IMR-90 (cell line): ENCODE results near the gene C11orf54. TPM values are rescaled to one million over a fixed set of nuclear protein-coding genes. Genes with fewer than 3 reads are reported as not detected.

ENCODE experiments used
- ATAC-seq: fragments of 200-7000 bp; cut with Tn5 transposase; 2 replicates; pipeline ENCODE4 v1.9.1; 2020; ENCODE audit warnings: low read depth, mild to moderate bottlenecking, moderate library complexity
- BruUV-seq: library from RNA; stranded (reverse); fragments of 400-500 nt; replicated peaks from 2 replicates; lab custom pipeline; 2021; lab: Mats Ljungman, UMichigan
- CTCF ChIA-PET: fragments of 300-600 bp; formaldehyde crosslinking; extraction: SDS; loops from one replicate; lab custom pipeline; 2021; ENCODE audit warnings: antibody characterized with exemption; lab: Yijun Ruan, JAX
- POLR2A ChIA-PET: fragments of 300-600 bp; sonication (Branson Sonifier 250); formaldehyde crosslinking; loops from one replicate; lab custom pipeline; 2022; ENCODE audit warnings: antibody characterized with exemption; ENCODE audit not compliant: unreplicated experiment; lab: Charles Lee
- DNase-seq: peaks from one replicate; pipeline ENCODE4 v3.0.0; 2013
- H2AFZ ChIP-seq: replicated peaks from 2 replicates; pipeline ENCODE3; 2013; ENCODE audit warnings: low read length, mild to moderate bottlenecking; ENCODE audit not compliant: poor library complexity
- H2AK5ac ChIP-seq: 2 replicates; pipeline ENCODE4 v1.6.1; 2013; ENCODE audit warnings: low read depth, low read length, inconsistent platforms
- H2AK9ac ChIP-seq: replicated peaks from 2 replicates; pipeline ENCODE3; 2013; ENCODE audit warnings: mild to moderate bottlenecking, low read depth, low read length, moderate library complexity; ENCODE audit not compliant: poor library complexity
- H2BK120ac ChIP-seq: 2 replicates; pipeline ENCODE4 v1.6.1; 2013; ENCODE audit warnings: low read depth, low read length, inconsistent platforms
- H2BK15ac ChIP-seq: 3 replicates; pipeline ENCODE4 v1.6.1; 2013; ENCODE audit warnings: low read depth, low read length, inconsistent platforms
- H2BK20ac ChIP-seq: 2 replicates; pipeline ENCODE4 v1.6.1; 2013; ENCODE audit warnings: low read depth, mild to moderate bottlenecking, inconsistent platforms, low read length, moderate library complexity
- H2BK5ac ChIP-seq: 2 replicates; pipeline ENCODE4 v1.6.1; 2013; ENCODE audit warnings: mild to moderate bottlenecking, low read depth, low read length, inconsistent platforms; ENCODE audit not compliant: poor library complexity, severe bottlenecking
- H3K14ac ChIP-seq: replicated peaks from 2 replicates; pipeline ENCODE4 v1.6.1; 2013; ENCODE audit warnings: low read depth, low read length, inconsistent platforms
- H3K18ac ChIP-seq: 2 replicates; pipeline ENCODE4 v1.6.1; 2013; ENCODE audit warnings: low read depth, low read length, control low read depth
- H3K23ac ChIP-seq: 2 replicates; pipeline ENCODE4 v1.6.1; 2013; ENCODE audit warnings: low read depth, low read length, inconsistent platforms
- H3K27ac ChIP-seq: 2 replicates; pipeline ENCODE4 v1.5.1; 2013; ENCODE audit warnings: mild to moderate bottlenecking, control low read depth, low read length; ENCODE audit not compliant: insufficient read depth
- H3K27me3 ChIP-seq: 2 replicates; pipeline ENCODE4 v1.6.1; 2013; ENCODE audit warnings: low read length; ENCODE audit not compliant: control insufficient read depth, insufficient read depth
- H3K36me3 ChIP-seq: 2 replicates; pipeline ENCODE4 v1.6.1; 2013; ENCODE audit warnings: low read length, mixed read lengths; ENCODE audit not compliant: control insufficient read depth, insufficient read depth
- H3K4ac ChIP-seq: 2 replicates; pipeline ENCODE4 v1.6.1; 2013; ENCODE audit warnings: low read depth, low read length, inconsistent platforms
- H3K4me1 ChIP-seq: 2 replicates; pipeline ENCODE4 v1.6.1; 2013; ENCODE audit warnings: low read length, mixed read lengths; ENCODE audit not compliant: control insufficient read depth, insufficient read depth
- H3K4me2 ChIP-seq: 2 replicates; pipeline ENCODE4 v1.6.1; 2013; ENCODE audit warnings: low read depth, mild to moderate bottlenecking, control low read depth, low read length, moderate library complexity
- H3K4me3 ChIP-seq: 2 replicates; pipeline ENCODE4 v1.5.1; 2013; ENCODE audit warnings: low read depth, mild to moderate bottlenecking, control low read depth, low read length, moderate library complexity; ENCODE audit not compliant: insufficient read depth
- H3K56ac ChIP-seq: 2 replicates; pipeline ENCODE4 v1.6.1; 2013; ENCODE audit warnings: low read length, inconsistent platforms; ENCODE audit not compliant: insufficient read depth; ENCODE audit errors: extremely low read depth
- H3K79me1 ChIP-seq, 2 experiments: 2 replicates each; pipeline ENCODE4 v1.6.1; 2013; ENCODE audit warnings: low read length in 2 of 2, inconsistent platforms in 1 of 2, low read depth in 1 of 2
- H3K9ac ChIP-seq: 2 replicates; pipeline ENCODE4 v1.6.1; 2013; ENCODE audit warnings: low read depth, low read length, control low read depth
- H3K9me1 ChIP-seq: 2 replicates; pipeline ENCODE4 v1.6.1; 2013; ENCODE audit warnings: low read length, inconsistent platforms; ENCODE audit not compliant: insufficient read depth
- H3K9me3 ChIP-seq: 2 replicates; pipeline ENCODE4 v1.6.1; 2013; ENCODE audit warnings: low read length; ENCODE audit not compliant: control insufficient read depth, insufficient read depth
- H4K20me1 ChIP-seq: 2 replicates; pipeline ENCODE4 v1.6.1; 2013; ENCODE audit warnings: low read length, inconsistent platforms; ENCODE audit not compliant: insufficient read depth
- H4K5ac ChIP-seq: 2 replicates; pipeline ENCODE4 v1.6.1; 2013; ENCODE audit warnings: mild to moderate bottlenecking, low read depth, low read length, control low read depth
- H4K8ac ChIP-seq, 2 experiments: 2 replicates each; pipeline ENCODE4 v1.6.1; 2013; ENCODE audit warnings: low read depth in 2 of 2, low read length in 2 of 2, control low read depth in 1 of 2, inconsistent platforms in 1 of 2
- H4K91ac ChIP-seq: 2 replicates; pipeline ENCODE4 v1.6.1; 2013; ENCODE audit warnings: low read depth, low read length, inconsistent platforms; ENCODE audit not compliant: insufficient read depth
- BHLHE40 ChIP-seq: fragments of 150-350 bp; IDR thresholded peaks from 2 replicates; pipeline ENCODE4 v1.6.1; 2016; ENCODE audit warnings: mild to moderate bottlenecking, low read depth, low read length
- CEBPB ChIP-seq: IDR thresholded peaks from 2 replicates; pipeline ENCODE4 v1.6.1; 2012; ENCODE audit warnings: low read depth, low read length, improper control_type of control experiment
- CHD1 ChIP-seq: IDR thresholded peaks from 2 replicates; pipeline ENCODE4 v1.6.1; 2012; ENCODE audit warnings: low read depth, low read length, improper control_type of control experiment
- ELK1 ChIP-seq: fragments of 150-350 bp; IDR thresholded peaks from 2 replicates; pipeline ENCODE4 v1.6.1; 2016; ENCODE audit warnings: low read depth, mild to moderate bottlenecking, low read length, moderate library complexity, borderline replicate concordance
- FOS ChIP-seq: fragments of 150-350 bp; IDR thresholded peaks from 2 replicates; pipeline ENCODE4 v1.6.1; 2016; ENCODE audit warnings: low read depth, low read length
- MAFK ChIP-seq: IDR thresholded peaks from 2 replicates; pipeline ENCODE4 v1.6.1; 2012; ENCODE audit warnings: low read depth, low read length, improper control_type of control experiment
- MAZ ChIP-seq: IDR thresholded peaks from 2 replicates; pipeline ENCODE4 v1.6.1; 2012; ENCODE audit warnings: low read depth, mild to moderate bottlenecking, low read length, improper control_type of control experiment, moderate library complexity, borderline replicate concordance
- MXI1 ChIP-seq: IDR thresholded peaks from 2 replicates; pipeline ENCODE4 v1.6.1; 2012; ENCODE audit warnings: low read depth, mild to moderate bottlenecking, low read length, moderate library complexity, borderline replicate concordance
- NFE2L2 ChIP-seq: fragments of 150-350 bp; IDR thresholded peaks from 2 replicates; pipeline ENCODE4 v1.6.1; 2016; ENCODE audit warnings: low read depth, mild to moderate bottlenecking, low read length
- POLR2A ChIP-seq: IDR thresholded peaks from 2 replicates; pipeline ENCODE4 v1.6.1; 2012; ENCODE audit warnings: mild to moderate bottlenecking, low read depth, low read length
- RAD21 ChIP-seq: IDR thresholded peaks from 2 replicates; pipeline ENCODE4 v1.6.1; 2012; ENCODE audit warnings: low read length, improper control_type of control experiment
- RCOR1 ChIP-seq: IDR thresholded peaks from 2 replicates; pipeline ENCODE4 v1.6.1; 2012; ENCODE audit warnings: mild to moderate bottlenecking, low read length, improper control_type of control experiment; ENCODE audit not compliant: insufficient replicate concordance
- SMC3 ChIP-seq: fragments of 150-350 bp; IDR thresholded peaks from 2 replicates; pipeline ENCODE4 v1.6.1; 2016; ENCODE audit warnings: low read depth, mild to moderate bottlenecking, antibody characterized with exemption, low read length, moderate library complexity
- USF2 ChIP-seq: fragments of 150-350 bp; IDR thresholded peaks from 2 replicates; pipeline ENCODE4 v1.6.1; 2017; ENCODE audit warnings: mild to moderate bottlenecking, antibody characterized with exemption, low read length, low read depth
- WGBS, 2 experiments: methylation state at CpG; one replicate each; pipeline versions ENCODE4 v1.1.5 to v1.1.7; 2013; ENCODE audit warnings: missing lambda C conversion rate in 2 of 2; ENCODE audit not compliant: insufficient read length in 1 of 2; ENCODE audit errors: extremely low coverage in 2 of 2; 5-methylcytosine and 5-hydroxymethylcytosine counted together
- dilution Hi-C: fragments of 300-500 bp; cut with HindIII; formaldehyde crosslinking; loops from one replicate; pipeline ENCODE4 v1.14.3; 2018; ENCODE audit warnings: low sequenced_read_pairs; ENCODE audit not compliant: unreplicated experiment
- in situ Hi-C: fragments of 300-500 bp; cut with MboI; formaldehyde crosslinking; loops from 3 replicates; pipeline ENCODE4 v1.14.3; 2019; ENCODE audit warnings: low sequenced_read_pairs, inconsistent platforms, mixed read lengths
- intact Hi-C: fragments of 100-400 bp; cut with micrococcal nuclease; formaldehyde crosslinking; loops from 2 replicates; pipeline ENCODE4 v1.10.0; 2022
- polyA plus RNA-seq, 3 experiments: library from polyadenylated mRNA; depleted of rRNA; stranded (reverse); fragments of >200 nt; gene quantifications; 2 replicates each; pipeline ENCODE4 v1.2.3, GENCODE V29; 2012; ENCODE audit warnings: low replicate concordance in 1 of 3
- total RNA-seq: library from RNA; depleted of rRNA; stranded (reverse); fragments of >200 nt; gene quantifications from 2 replicates; pipeline ENCODE4 v1.2.3, GENCODE V29; 2012

C11orf54 gene
- total and polyA plus RNA-seq, 2 of the 4 experiments (the other 2 are of a cell fraction) = 13.7 to 16.0 TPM

- Histone ChIP-seq H4K5ac (no peak overlapping the region), H2AK5ac (no peak overlapping the region), H2BK20ac (no peak overlapping the region), H3K14ac (no peak overlapping the region), H3K4me2 (no peak overlapping the region), H2AFZ (no peak overlapping the region), H2AK9ac (no peak overlapping the region), H2BK5ac (no peak overlapping the region), H3K4me3 (no peak overlapping the region), H3K27me3 (no peaks in the 10 kb centered on the region), H3K18ac (no peak overlapping the region), H4K20me1 (no peaks in the 10 kb centered on the region), H3K9me3 (no peaks in the 10 kb centered on the region), H3K4ac (no peak overlapping the region), H4K8ac (no peak overlapping the region), H3K27ac (no peak overlapping the region), H3K79me1 (peaks cover 8 to 20% of the 10 kb centered on the region in 2 experiments; a peak in 3 of 4 replicates), H4K91ac (no peak overlapping the region), H3K9ac (no peak overlapping the region), H2BK120ac (no peak overlapping the region), H3K9me1 (0 out of 2 replicates have a peak, but pooled peaks cover 4% of the 10 kb centered on the region), H3K4me1 (no peaks in the 10 kb centered on the region), H3K23ac (no peak overlapping the region), H3K56ac (no peak overlapping the region), H2BK15ac (no peak overlapping the region), H3K36me3 (peaks cover 26% of the 10 kb centered on the region)
- BruUV-seq = no TSS peak
- ATAC-seq = no peak
- dilution Hi-C loops = no loop called here
- 83% methylated on average over 1 of the region's 4 CpGs; no CpG with 5 or more reads in 1 of the 2 experiments for WGBS, 2 experiments
- TF ChIP-seq MAZ (no peak), POLR2A (no peak), SMC3 (no peak), CEBPB (no peak), FOS (no peak), BHLHE40 (no peak), MXI1 (no peak), NFE2L2 (no peak), CHD1 (no peak), USF2 (no peak), RCOR1 (no peak), RAD21 (no peak), ELK1 (no peak), MAFK (no peak)
- no peak for DNase-seq
- intact Hi-C loops = no loop called here
- POLR2A ChIA-PET = no interaction called here
- in situ Hi-C loops = no loop called here
- CTCF ChIA-PET = no interaction called here
These were observed 23.4 kb upstream of the C11orf54 start for GRCh38 chr11:93718057-93718563.
